Smooth muscle cell (in vitro differentiated cells): ENCODE measurements around the gene EPHA5. TPM values are rescaled to one million over a fixed set of nuclear protein-coding genes. Genes with fewer than 3 reads are reported as not detected.

Experiments used
- DNase-seq: peaks from one replicate; lab custom pipeline; 2025; ENCODE audit not compliant: unreplicated experiment; lab: John Stamatoyannopoulos, UW
- H2AFZ ChIP-seq: fragments of 200-600 bp; sonication (generic); 2 replicates; pipeline ENCODE4 v1.6.0; 2016; ENCODE audit warnings: antibody characterized with exemption, low read depth, mild to moderate bottlenecking
- H3F3A ChIP-seq: fragments of 200-600 bp; sonication (generic); 2 replicates; pipeline ENCODE4 v1.6.0; 2017; ENCODE audit warnings: antibody characterized with exemption, low read depth
- H3K27ac ChIP-seq: fragments of 200-600 bp; sonication (generic); 2 replicates; pipeline ENCODE4 v1.5.1; 2016; ENCODE audit warnings: low read depth, mild to moderate bottlenecking
- H3K27me3 ChIP-seq: fragments of 200-600 bp; sonication (generic); 2 replicates; pipeline ENCODE4 v1.6.1; 2016; ENCODE audit warnings: low read depth, mild to moderate bottlenecking
- H3K36me3 ChIP-seq: fragments of 200-600 bp; sonication (generic); 2 replicates; pipeline ENCODE4 v1.5.1; 2016; ENCODE audit warnings: low read depth
- H3K4me1 ChIP-seq: fragments of 200-600 bp; sonication (generic); 2 replicates; pipeline ENCODE4 v1.5.1; 2016; ENCODE audit warnings: low read depth
- H3K4me2 ChIP-seq: fragments of 200-600 bp; sonication (generic); 2 replicates; pipeline ENCODE4 v1.6.0; 2016; ENCODE audit warnings: mild to moderate bottlenecking
- H3K4me3 ChIP-seq: fragments of 200-600 bp; sonication (generic); 2 replicates; pipeline ENCODE4 v1.5.1; 2016; ENCODE audit warnings: mild to moderate bottlenecking
- H3K79me2 ChIP-seq: fragments of 200-600 bp; sonication (generic); 2 replicates; pipeline ENCODE4 v1.6.0; 2016; ENCODE audit warnings: low read depth, mild to moderate bottlenecking
- H3K9ac ChIP-seq: fragments of 200-600 bp; sonication (generic); 2 replicates; pipeline ENCODE4 v1.6.0; 2016; ENCODE audit warnings: low read depth
- H3K9me3 ChIP-seq: fragments of 200-600 bp; sonication (generic); replicated peaks from 2 replicates; pipeline ENCODE4 v1.5.1; 2016; ENCODE audit warnings: low read depth
- H4K20me1 ChIP-seq: fragments of 200-600 bp; sonication (generic); 2 replicates; pipeline ENCODE4 v1.6.0; 2016; ENCODE audit warnings: low read depth
- WGBS: methylation state at CpG from one replicate; pipeline ENCODE4 v1.1.7; 2016; ENCODE audit warnings: low lambda C conversion rate; 5-methylcytosine and 5-hydroxymethylcytosine counted together
- polyA plus RNA-seq: library from polyadenylated mRNA; unstranded; fragments of >200 nt; fragmentation: Nextera tagmentation; extraction: Ambion mirVana; gene quantifications from 2 replicates; pipeline ENCODE4 v1.2.1, GENCODE V29; 2016
- total RNA-seq: library from RNA; depleted of rRNA; stranded (reverse); fragments of >200 nt; gene quantifications from 2 replicates; pipeline ENCODE4 v1.2.3, GENCODE V29; 2014
- TF ChIP-seq, protein P1 (sequence below): fragments of 200-600 bp; sonication (generic); IDR thresholded peaks from 2 replicates; pipeline ENCODE4 v1.5.1; 2017; ENCODE audit warnings: borderline replicate concordance, mild to moderate bottlenecking, antibody characterized with exemption; ENCODE audit not compliant: insufficient read depth, poor library complexity, severe bottlenecking

Gene EPHA5
- total and polyA plus RNA-seq, 2 experiments from 2014 or later: 0.04 TPM; not detected in 1

DNA sequence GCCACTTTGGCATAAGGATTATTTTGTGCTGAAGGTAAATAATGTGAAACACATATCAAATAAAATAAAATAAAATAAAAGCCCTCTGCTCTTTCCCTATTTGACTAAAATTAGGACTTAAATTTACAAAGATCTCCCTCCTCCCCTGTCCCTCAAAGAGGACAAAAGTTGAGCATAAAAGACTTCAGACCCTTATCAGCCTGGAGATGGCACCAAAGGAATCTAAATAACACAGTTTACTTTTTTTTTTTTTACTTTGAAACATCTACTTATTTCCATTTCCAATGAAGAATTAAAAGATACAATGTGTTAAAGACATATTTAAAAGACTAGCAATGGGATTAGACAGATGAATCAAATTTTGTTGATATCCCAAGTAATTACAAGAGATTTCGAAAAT is 89.7 kb downstream of the EPHA5 start:
- WGBS: 95% methylated on average over 1 of the region's 1 CpG
- Histone ChIP-seq H2AFZ (no peak overlapping the region), H3K36me3 (no peaks in the 10 kb centered on the region), H3K27me3 (peaks cover 7% of the 10 kb centered on the region), H3K4me2 (no peak overlapping the region), H3F3A (no peaks in the 10 kb centered on the region), H4K20me1 (no peaks in the 10 kb centered on the region), H3K4me3 (no peak overlapping the region), H3K4me1 (no peaks in the 10 kb centered on the region), H3K27ac (no peak overlapping the region), H3K79me2 (no peaks in the 10 kb centered on the region), H3K9me3 (no peaks in the 10 kb centered on the region), H3K9ac (no peak overlapping the region)
- DNase-seq: no peak
- TF ChIP-seq, protein P1, sequence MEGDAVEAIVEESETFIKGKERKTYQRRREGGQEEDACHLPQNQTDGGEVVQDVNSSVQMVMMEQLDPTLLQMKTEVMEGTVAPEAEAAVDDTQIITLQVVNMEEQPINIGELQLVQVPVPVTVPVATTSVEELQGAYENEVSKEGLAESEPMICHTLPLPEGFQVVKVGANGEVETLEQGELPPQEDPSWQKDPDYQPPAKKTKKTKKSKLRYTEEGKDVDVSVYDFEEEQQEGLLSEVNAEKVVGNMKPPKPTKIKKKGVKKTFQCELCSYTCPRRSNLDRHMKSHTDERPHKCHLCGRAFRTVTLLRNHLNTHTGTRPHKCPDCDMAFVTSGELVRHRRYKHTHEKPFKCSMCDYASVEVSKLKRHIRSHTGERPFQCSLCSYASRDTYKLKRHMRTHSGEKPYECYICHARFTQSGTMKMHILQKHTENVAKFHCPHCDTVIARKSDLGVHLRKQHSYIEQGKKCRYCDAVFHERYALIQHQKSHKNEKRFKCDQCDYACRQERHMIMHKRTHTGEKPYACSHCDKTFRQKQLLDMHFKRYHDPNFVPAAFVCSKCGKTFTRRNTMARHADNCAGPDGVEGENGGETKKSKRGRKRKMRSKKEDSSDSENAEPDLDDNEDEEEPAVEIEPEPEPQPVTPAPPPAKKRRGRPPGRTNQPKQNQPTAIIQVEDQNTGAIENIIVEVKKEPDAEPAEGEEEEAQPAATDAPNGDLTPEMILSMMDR: no peak

DNA sequence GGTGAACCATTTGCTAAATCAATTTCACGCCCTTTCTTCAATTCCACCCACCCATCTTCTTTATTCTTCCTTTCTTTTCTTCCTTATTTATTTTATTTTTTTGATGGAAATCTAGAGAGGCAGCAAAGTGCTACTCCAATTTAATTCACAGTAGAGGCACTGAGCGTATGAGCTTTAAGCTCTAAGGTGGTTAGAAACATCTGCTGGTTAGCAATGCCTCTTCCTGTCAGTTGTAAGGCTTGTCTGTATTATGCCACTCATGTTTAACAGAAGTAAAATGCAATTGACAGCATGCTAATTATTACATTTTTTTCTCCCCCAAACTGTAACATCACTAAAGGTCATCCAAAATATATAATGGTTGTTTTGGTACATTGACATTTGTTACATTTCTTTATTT is 103.8 kb downstream of the EPHA5 start:
- 90% methylated on average over 2 of the region's 2 CpGs for WGBS
- TF ChIP-seq, protein P1: no peak
- no peak overlapping the region for H3K4me2 ChIP-seq
- H3K27me3 ChIP-seq: no peaks in the 10 kb centered on the region
- H4K20me1 ChIP-seq: no peaks in the 10 kb centered on the region
- H3K79me2 ChIP-seq: no peaks in the 10 kb centered on the region
- no peaks in the 10 kb centered on the region for H3K9me3 ChIP-seq
- no peak overlapping the region for H2AFZ ChIP-seq
- H3K4me1 ChIP-seq: no peaks in the 10 kb centered on the region
- DNase-seq: no peak
- no peaks in the 10 kb centered on the region for H3F3A ChIP-seq
- no peak overlapping the region for H3K9ac ChIP-seq
- H3K27ac ChIP-seq: no peak overlapping the region
- H3K36me3 ChIP-seq: no peaks in the 10 kb centered on the region
- H3K4me3 ChIP-seq: no peak overlapping the region

DNA sequence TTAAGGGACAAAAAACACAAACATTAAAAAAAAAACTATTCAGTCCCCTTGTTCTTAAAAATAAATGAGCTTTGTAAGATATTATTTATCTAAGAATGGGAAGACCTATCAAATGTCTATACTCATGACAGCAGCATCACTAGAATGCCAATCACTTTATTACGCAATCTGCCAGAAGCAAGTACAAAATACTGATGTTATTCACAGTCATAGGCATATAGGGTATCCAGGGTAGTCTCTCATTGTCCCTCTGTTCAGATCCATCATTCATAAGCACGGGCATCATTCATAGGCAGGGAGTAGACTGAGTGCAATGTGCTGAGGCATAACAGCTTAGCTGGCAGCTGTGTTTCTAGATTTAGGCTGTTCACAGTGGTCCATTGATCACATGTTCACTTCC is 109.1 kb downstream of the EPHA5 start:
- Histone ChIP-seq H3K27me3 (no peaks in the 10 kb centered on the region), H3K4me3 (no peak overlapping the region), H3K9ac (no peak overlapping the region), H4K20me1 (no peaks in the 10 kb centered on the region), H3K79me2 (no peaks in the 10 kb centered on the region), H3K27ac (no peak overlapping the region), H3F3A (no peaks in the 10 kb centered on the region), H3K4me2 (no peak overlapping the region), H3K9me3 (no peaks in the 10 kb centered on the region), H3K36me3 (no peaks in the 10 kb centered on the region), H3K4me1 (no peaks in the 10 kb centered on the region), H2AFZ (no peak overlapping the region)
- no peak for DNase-seq
- TF ChIP-seq, protein P1: no peak
- WGBS: 92% methylated on average over 2 of the region's 2 CpGs

DNA sequence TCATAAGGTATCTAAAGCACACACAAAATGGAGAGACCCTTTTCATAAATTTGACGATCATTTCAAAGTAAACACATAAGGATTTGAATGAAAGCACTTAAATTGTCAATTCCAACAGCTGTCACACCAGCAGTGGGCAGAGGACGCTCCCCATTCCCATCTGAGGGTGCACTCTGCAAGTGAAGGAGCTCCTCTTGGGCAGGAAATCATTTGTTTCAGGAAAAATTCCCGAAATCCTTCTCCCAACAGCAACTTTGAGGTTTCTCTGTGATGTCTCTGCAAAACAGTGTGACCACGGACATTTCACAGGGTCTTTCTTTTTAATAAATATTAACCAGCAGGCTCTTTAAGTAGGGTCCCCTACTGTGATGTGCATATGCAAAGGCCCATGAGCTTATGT is 111.0 kb downstream of the EPHA5 start:
- Histone ChIP-seq H3K27me3 (no peaks in the 10 kb centered on the region), H3K9me3 (no peaks in the 10 kb centered on the region), H3F3A (no peaks in the 10 kb centered on the region), H3K4me2 (no peak overlapping the region), H3K4me3 (no peak overlapping the region), H2AFZ (peak overlapping the region; percentile 48), H3K9ac (no peak overlapping the region), H3K36me3 (no peaks in the 10 kb centered on the region), H3K27ac (no peak overlapping the region), H3K79me2 (no peaks in the 10 kb centered on the region), H4K20me1 (no peaks in the 10 kb centered on the region), H3K4me1 (no peaks in the 10 kb centered on the region)
- 51% methylated on average over 4 of the region's 4 CpGs for WGBS
- no peak for DNase-seq
- TF ChIP-seq, protein P1: no peak
